Stimulated activated memory B cell treated with anti-CD40 and anti-IgM and Interleukin-4, amounts not matched to agents 10 μg/mL and 1 μg/mL and 100 μg/mL, for 72 hours (primary cell): ENCODE data around the gene ATAD3B.
"Not testable (repeated sequence)": the region's sequence is repeated elsewhere in the genome, so short reads cannot be mapped to it uniquely, and the experiment has no call there.

Source experiments
- ATAC-seq: fragments of 150-1000 bp; cut with Tn5 transposase; 2 replicates; pipeline ENCODE4 v1.10.0; 2021
- H3K27ac Mint-ChIP-seq: one replicate; pipeline ENCODE4 v1.8.0; 2022; ENCODE audit warnings: mild to moderate bottlenecking, mixed read lengths
- H3K27me3 Mint-ChIP-seq: one replicate; pipeline ENCODE4 v1.8.0; 2022; ENCODE audit warnings: mixed read lengths
- H3K36me3 Mint-ChIP-seq: one replicate; pipeline ENCODE4 v1.8.0; 2022; ENCODE audit warnings: mixed read lengths
- H3K4me1 Mint-ChIP-seq: one replicate; pipeline ENCODE4 v1.8.0; 2022; ENCODE audit warnings: mixed read lengths
- H3K4me3 Mint-ChIP-seq: one replicate; pipeline ENCODE4 v1.8.0; 2022; ENCODE audit warnings: mild to moderate bottlenecking, moderate library complexity, mixed read lengths
- H3K9me3 Mint-ChIP-seq: one replicate; pipeline ENCODE4 v1.8.0; 2022; ENCODE audit warnings: mixed read lengths

Gene ATAD3B

DNA sequence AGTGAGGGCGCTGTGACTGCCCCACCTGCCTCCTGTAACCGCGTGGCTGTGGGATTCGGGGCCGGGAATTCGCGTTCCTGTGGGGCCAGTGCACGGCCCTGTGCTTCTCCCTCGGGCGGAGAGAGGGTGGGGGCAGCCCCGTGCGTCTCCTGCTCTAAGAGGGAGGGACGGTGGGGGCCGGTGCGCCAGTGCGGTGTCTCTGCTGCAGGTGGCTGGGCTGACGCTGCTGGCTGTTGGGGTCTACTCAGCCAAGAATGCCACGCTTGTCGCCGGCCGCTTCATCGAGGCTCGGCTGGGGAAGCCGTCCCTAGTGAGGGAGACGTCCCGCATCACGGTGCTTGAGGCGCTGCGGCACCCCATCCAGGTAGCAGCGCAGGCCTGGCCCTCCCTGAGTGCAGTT lies 51.0 kb downstream of the ATAD3B start:
- H3K9me3 Mint-ChIP-seq, ATAC-seq, H3K27ac Mint-ChIP-seq, H3K4me3 Mint-ChIP-seq, H3K4me1 Mint-ChIP-seq, H3K27me3 Mint-ChIP-seq: not testable (repeated sequence)
- H3K36me3 Mint-ChIP-seq = peaks cover 40% of the 10 kb centered on the region

DNA sequence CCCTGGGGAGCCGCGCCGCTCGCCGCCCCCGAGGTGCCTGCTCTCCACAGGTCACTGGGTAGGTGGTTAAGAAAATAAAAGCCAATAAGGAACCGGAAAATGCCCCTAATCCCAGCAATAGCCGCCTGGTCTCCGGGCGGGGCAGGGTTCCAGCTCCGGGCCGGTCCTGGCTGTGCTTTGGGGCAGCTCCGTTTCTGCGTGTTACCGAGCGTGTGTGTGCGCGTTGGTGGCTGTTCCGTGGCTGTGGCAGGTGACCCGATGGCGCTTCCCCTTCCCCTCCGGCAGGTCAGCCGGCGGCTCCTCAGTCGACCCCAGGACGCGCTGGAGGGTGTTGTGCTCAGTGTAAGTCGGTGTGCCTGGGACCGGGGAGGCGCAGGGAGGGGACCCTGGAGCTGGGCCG lies 51.7 kb downstream of the ATAD3B start:
- H3K27me3 Mint-ChIP-seq, H3K9me3 Mint-ChIP-seq, ATAC-seq, H3K27ac Mint-ChIP-seq, H3K4me3 Mint-ChIP-seq, H3K4me1 Mint-ChIP-seq: not testable (repeated sequence)
- peaks cover 40% of the 10 kb centered on the region for H3K36me3 Mint-ChIP-seq

DNA sequence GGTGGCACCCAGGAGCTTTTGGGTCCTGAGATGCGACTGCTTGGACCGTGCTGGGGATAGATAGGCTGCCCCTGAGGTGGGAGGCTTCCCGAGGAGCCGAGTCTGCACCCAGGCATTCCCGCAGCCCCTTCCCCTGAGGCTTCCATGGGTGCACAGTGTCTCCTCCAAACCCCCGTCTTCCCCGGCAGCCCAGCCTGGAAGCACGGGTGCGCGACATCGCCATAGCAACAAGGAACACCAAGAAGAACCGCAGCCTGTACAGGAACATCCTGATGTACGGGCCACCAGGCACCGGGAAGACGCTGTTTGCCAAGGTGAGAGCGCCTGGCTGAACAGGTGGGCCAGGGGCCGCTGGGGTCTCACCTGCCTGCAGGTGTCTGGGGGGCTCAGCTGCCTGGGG lies 52.1 kb downstream of the ATAD3B start:
- not testable (repeated sequence) for H3K27me3 Mint-ChIP-seq, H3K9me3 Mint-ChIP-seq, ATAC-seq, H3K4me1 Mint-ChIP-seq, H3K27ac Mint-ChIP-seq, H3K4me3 Mint-ChIP-seq
- peaks cover 36% of the 10 kb centered on the region for H3K36me3 Mint-ChIP-seq

DNA sequence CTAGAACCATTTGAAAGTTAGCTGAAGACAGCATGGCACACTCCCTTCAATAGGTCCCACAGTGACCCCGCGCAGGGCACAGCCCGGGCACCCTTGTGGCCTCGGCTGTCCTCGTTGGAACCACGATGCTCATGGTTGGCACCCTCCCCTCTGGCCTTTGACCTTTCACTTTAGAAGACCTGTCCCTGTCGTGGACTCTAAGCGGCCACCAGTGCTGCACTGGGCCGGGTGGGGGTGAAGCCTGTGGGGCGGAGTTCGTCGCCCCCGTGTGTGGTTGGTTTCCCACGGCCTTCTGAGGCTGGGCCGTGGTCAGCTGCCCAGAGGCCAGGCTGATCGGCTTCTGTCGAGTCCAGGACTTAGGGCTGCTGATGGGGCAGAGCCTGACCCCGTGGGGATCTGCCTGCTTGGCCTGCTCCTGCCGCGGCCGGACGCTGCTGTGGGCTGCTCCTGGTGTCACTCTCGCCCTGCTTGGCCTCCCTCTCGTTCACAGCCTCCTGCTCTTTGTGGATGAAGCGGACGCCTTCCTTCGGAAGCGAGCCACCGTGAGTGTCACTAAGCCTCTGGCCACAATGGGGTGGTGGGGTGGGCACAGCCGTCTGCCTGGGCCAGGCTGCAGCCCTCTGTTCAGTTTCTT lies 53.3 kb downstream of the ATAD3B start:
- not testable (repeated sequence) for H3K27me3 Mint-ChIP-seq, H3K9me3 Mint-ChIP-seq, ATAC-seq, H3K4me1 Mint-ChIP-seq, H3K4me3 Mint-ChIP-seq, H3K27ac Mint-ChIP-seq
- H3K36me3 Mint-ChIP-seq = peaks cover 35% of the 10 kb centered on the region

DNA sequence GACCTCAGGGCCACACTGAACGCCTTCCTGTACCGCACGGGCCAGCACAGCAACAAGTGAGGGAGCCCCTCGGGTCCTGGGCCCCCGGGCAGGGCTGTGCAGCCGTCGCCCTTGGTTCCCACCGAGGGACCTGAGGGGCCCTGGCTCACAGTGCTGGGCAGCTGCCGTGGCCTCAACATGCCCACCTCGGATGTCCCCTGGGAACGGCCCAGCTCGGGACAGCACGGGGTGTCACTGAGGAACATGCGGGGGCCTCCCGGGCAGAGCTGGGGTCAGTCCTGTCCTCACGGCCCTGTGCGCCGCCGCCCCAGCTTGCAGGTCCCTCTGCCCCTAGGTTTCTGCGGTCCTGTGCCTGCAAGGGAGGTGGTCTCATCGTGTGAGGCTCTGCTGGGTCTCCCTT lies 54.9 kb downstream of the ATAD3B start:
- ATAC-seq, H3K4me1 Mint-ChIP-seq, H3K27ac Mint-ChIP-seq, H3K4me3 Mint-ChIP-seq, H3K9me3 Mint-ChIP-seq, H3K27me3 Mint-ChIP-seq: not testable (repeated sequence)
- H3K36me3 Mint-ChIP-seq = peaks cover 33% of the 10 kb centered on the region

DNA sequence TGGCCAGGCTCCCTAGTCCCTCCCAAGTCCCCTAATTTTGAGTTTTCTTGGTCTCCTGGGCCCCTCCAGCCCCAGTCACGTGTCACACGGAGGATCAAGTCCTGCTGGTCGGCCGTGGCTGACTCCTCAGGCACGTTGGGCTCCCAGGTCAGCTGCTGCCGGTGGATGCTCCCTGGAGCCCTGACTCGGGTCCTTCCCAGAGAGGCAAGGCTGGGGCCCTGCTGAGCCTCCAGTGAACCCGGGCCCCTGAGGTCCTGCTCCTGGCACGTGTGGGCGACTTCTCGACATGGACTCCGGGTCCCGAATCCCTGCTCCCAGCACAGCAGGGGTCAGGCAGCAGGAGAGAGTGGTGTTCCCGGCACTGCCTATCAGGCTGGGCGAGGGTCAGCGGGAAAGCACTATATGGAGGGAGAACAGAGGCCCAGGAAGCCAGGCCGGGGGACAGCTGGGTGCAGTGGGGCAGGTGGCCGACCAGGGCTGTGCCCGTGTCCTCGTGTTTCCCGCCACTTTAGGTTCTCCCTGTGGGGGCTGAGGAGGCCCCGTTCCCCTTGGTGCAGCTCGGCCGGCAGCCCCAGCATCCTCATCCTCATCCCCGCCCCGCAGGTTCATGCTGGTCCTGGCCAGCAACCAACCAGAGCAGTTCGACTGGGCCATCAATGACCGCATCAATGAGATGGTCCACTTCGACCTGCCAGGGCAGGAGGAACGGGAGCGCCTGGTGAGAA lies 55.7 kb downstream of the ATAD3B start:
- ATAC-seq = no peak
- Mint-ChIP-seq H3K9me3 (peaks cover 5% of the 10 kb centered on the region), H3K36me3 (peaks cover 33% of the 10 kb centered on the region), H3K27ac (no peak overlapping the region), H3K4me3 (no peak overlapping the region), H3K27me3 (no peaks in the 10 kb centered on the region), H3K4me1 (no peaks in the 10 kb centered on the region)

DNA sequence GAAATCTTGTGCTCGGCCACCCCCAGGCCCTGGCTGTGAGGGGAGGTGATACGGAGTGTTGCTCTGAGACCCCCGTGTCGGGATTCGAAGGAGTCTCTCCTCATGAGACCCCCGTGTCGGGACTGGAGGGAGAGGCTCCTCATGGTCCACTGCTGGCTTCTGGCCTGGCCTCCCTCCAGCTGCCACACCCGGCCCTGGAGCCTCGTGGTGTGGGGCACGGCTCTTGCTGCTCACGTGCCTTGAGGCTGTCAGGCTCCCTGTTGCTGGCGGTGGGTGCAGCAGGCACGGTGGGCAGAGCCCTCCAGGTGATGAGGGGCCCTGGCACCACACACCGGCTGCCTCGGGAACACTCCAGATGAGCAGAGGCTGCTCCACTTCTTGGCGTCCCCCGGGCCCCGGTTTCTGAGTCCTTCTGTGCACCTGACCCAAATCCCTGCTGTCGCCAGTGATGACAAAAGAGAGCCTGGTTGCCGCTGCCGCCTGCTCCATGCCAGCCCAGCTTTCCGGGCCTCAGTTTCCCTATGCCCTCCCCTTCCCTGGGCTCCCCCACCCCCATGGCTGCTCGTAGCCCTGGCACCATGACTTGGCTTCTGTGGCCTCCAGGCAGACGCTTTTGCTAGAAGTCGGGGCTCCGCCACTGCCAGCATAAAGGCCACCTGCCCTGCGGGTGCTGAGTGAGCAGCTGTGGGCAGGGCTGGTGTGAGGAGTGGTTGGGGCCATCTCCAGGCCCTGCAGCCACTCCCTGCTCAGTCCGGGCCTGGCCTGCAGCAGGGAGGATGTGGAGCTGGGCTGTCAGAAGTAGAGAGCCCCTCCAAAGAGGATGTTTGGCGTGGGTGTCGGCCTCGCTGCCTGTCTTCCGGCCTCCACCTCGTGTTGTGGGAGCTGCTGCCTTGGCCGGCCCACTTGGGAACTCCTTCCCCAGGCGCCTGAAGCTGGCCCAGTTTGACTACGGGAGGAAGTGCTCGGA lies 57.0 kb downstream of the ATAD3B start:
- no peak overlapping the region for H3K4me3 Mint-ChIP-seq
- peaks cover 35% of the 10 kb centered on the region for H3K36me3 Mint-ChIP-seq
- ATAC-seq = no peak
- no peaks in the 10 kb centered on the region for H3K27me3 Mint-ChIP-seq
- H3K4me1 Mint-ChIP-seq = no peaks in the 10 kb centered on the region
- H3K27ac Mint-ChIP-seq = no peak overlapping the region
- H3K9me3 Mint-ChIP-seq = peaks cover 5% of the 10 kb centered on the region

DNA sequence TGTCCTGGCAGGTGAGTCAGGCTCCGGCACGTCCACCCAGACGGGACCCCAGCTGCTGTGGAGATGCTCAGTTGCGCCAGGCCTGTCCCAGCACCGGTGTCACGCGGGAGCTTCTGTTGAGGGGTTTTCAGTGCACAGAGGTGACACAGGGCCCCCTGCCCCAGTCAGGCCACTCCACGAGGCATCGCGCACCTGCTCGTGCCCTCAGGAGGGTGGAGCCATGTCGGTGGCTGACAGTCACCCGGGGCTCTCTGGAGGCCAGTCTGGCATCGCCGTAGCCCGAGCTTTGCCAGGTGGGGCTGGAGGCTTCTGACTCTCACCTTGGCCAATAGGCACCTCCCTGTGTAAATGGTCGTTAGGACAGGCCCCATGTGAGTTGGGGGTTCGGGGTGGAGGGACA lies 57.8 kb downstream of the ATAD3B start:
- no peak for ATAC-seq
- H3K4me3 Mint-ChIP-seq = no peak overlapping the region
- H3K27me3 Mint-ChIP-seq = no peaks in the 10 kb centered on the region
- no peaks in the 10 kb centered on the region for H3K4me1 Mint-ChIP-seq
- peaks cover 35% of the 10 kb centered on the region for H3K36me3 Mint-ChIP-seq
- peaks cover 5% of the 10 kb centered on the region for H3K9me3 Mint-ChIP-seq
- no peak overlapping the region for H3K27ac Mint-ChIP-seq

DNA sequence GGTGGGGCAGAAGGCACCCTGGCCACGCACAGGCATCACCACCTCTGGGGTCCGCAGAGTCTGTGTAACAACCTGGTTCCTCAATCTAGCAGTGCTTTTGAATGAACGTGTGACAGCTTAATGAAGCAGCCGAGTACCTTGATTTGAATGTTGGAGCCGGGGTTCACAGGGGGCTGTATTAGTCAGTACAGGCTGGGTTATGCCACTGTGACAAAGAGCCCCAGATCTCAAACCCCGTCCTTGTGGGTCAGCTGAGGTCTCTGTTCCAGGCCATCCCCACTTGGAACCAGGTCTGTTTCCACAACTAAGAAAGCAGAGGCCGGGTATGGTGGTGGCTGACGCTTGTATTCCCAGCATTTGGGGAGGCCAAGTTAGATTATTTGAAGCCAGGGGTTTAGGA lies 58.4 kb downstream of the ATAD3B start:
- Mint-ChIP-seq H3K36me3 (peaks cover 35% of the 10 kb centered on the region), H3K27ac (no peak overlapping the region), H3K4me1 (no peaks in the 10 kb centered on the region), H3K27me3 (no peaks in the 10 kb centered on the region), H3K4me3 (no peak overlapping the region), H3K9me3 (peaks cover 5% of the 10 kb centered on the region)
- ATAC-seq = no peak

DNA sequence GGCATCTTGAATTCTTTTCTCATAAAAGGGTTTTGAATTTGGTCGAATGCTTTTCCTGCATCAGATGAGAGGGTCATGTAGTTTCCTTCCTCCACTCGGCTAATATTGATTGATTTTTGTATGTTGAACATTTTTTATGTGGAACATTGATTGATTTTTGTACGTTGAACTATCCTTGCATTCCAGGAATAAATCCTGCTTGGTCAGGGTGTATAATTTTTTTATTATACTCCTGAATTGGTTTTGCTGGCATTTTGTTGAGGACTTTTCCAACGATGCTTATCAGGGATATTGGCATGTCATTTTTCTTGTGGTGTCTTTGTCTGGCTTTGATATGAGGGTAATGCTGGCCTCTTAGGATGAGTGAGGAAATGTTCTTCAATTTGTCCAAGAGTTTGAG lies 60.4 kb downstream of the ATAD3B start:
- no peak for ATAC-seq
- H3K9me3 Mint-ChIP-seq = peaks cover 5% of the 10 kb centered on the region
- H3K4me1 Mint-ChIP-seq = no peaks in the 10 kb centered on the region
- peaks cover 34% of the 10 kb centered on the region for H3K36me3 Mint-ChIP-seq
- H3K27me3 Mint-ChIP-seq = no peaks in the 10 kb centered on the region
- H3K4me3 Mint-ChIP-seq = no peak overlapping the region
- no peak overlapping the region for H3K27ac Mint-ChIP-seq

DNA sequence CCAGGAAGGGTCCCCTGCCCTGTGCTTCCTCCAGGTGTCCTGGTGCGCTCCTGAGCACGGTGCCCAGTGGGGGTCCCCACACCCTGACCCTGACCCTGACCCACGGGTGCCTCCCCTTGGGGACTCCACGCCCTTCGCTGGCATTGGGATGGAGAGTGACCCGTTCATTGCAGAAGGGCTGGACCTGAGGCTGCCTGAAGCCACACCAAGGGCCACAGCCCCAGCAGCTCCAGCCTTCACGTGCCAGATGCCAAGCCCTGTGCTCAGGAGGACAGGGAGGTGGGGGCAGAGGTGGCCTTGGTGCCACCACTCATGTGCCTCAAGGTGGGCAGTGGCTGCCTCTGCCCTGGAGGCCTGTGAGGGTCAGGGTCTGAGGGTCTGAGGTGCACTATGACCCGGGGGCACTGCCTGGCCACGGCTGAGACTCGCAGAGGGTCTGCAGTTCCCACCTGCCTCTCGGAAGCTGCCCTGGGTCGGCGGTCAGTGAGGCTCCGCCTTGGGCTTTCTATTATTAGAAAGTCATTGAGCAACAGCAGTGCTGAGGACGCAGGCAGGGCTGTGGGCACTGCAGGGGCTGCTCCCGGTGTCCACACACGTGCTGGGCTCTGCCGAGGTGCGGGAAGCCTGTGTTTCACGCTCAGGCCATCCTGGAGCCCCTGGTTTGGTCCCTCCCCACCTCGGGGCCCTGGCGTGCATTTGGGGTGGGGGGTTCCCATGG lies 61.8 kb downstream of the ATAD3B start:
- H3K27ac Mint-ChIP-seq, H3K4me1 Mint-ChIP-seq, H3K27me3 Mint-ChIP-seq, H3K4me3 Mint-ChIP-seq, H3K9me3 Mint-ChIP-seq, ATAC-seq: not testable (repeated sequence)
- H3K36me3 Mint-ChIP-seq = peaks cover 23% of the 10 kb centered on the region

DNA sequence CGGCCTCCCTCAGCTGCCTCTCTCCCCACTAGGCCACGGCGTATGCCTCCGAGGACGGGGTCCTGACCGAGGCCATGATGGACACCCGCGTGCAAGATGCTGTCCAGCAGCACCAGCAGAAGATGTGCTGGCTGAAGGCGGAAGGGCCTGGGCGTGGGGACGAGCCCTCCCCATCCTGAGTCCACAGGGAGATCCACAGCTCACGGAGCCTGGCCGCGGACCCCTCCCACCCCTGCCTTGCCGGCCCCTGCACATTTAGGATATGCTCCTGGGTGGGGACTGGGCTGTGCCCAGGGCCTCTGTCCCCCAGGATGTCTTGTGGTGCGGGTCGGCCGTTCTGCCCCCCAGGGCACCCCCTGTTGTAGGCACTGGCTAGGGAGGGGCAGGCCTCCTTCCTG lies 62.3 kb downstream of the ATAD3B start:
- ATAC-seq, H3K27me3 Mint-ChIP-seq, H3K4me1 Mint-ChIP-seq, H3K27ac Mint-ChIP-seq, H3K4me3 Mint-ChIP-seq, H3K9me3 Mint-ChIP-seq: not testable (repeated sequence)
- H3K36me3 Mint-ChIP-seq = peaks cover 23% of the 10 kb centered on the region

DNA sequence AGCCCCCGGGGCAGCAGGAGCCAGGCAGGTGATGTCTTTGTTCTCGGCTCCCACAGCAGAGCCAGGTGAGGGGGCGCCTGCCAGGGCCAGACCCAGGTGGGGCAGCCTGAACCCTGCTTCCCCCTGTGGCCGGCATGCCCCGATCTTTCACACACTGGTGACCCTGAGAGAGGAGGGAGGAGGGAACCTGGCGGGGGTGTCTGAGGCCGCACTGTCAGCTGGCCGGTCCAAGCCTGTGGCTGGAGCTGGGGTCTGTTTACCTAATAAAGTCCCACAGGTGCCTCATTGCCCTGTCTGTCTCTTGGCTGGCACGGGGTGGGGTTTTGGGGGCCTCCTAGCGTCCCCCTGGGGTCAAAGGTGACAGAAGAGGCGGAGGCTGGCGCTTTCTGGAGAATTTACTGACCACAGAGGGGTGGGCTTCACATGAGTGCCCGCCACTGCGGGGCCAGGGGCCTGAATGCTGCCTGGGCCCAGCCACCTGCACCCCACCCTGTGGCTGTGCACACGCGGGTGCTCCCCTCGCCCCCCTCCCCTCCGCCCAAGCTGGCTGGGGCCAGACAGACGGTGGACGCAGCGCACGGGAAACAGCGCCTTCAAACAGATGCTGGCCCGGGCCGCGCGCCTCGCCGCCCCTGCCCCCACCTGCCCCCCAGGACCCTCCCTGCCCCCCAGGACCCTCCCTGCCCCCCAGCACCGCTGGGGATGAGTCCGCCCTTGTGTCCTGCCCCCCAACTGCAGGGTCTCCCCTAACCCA lies 63.0 kb downstream of the ATAD3B start:
- peak; percentile 22 for ATAC-seq
- Mint-ChIP-seq H3K27me3 (peaks cover 10% of the 10 kb centered on the region), H3K4me3 (no peak overlapping the region), H3K4me1 (peaks cover 11% of the 10 kb centered on the region), H3K9me3 (peaks cover 5% of the 10 kb centered on the region), H3K27ac (no peak overlapping the region), H3K36me3 (peaks cover 22% of the 10 kb centered on the region)

DNA sequence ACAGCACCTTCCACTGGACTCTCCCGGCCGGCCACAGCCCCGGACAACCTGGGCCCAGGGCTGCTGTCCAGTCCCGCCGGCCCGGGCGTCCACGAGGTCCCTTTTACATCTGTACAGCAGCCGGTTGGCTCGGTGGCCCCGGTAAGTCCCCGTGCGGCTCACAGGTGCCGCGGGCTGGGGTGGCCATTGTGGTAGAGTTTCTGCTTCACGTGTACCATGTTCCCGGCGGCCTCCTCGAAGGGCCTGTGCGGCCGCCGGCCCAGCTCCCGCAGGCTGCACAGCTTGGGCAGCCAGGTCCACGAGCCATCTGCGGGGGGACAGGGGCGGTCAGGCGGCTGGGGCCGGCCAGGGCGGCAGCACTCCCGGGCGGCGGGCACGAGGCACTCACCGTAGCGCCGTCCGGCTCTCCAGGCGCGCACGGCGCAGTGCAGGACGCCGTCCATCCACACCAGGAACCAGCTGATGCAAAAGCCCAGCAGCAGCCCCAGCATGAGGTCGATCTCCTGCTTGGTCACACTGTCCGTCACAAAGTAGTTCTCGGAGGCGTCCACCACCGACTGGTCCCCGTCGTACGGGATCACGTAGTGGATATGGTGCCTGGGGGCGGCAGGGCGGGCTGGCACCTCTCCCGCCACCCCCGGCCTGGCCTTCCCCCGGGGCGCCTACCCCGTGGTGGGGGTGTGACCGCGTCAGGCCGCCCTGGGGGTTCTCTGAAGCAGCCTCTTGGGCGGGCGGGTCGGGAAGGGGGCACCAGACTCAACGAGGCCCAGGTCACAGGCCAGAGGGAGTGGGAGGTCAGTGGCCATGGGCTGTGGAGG lies 63.8 kb downstream of the ATAD3B start:
- Mint-ChIP-seq H3K36me3 (peaks cover 14% of the 10 kb centered on the region), H3K4me3 (no peak overlapping the region), H3K4me1 (peaks cover 12% of the 10 kb centered on the region), H3K9me3 (peaks cover 5% of the 10 kb centered on the region), H3K27ac (no peak overlapping the region), H3K27me3 (peaks cover 10% of the 10 kb centered on the region)
- peak; percentile 37 for ATAC-seq
